Tibial nerve (tissue), 4 donors: Measurements from ENCODE around the gene THSD4.

ENCODE experiments used
- EP300 ChIP-seq, 2 donors: sonication (generic); formaldehyde crosslinking; IDR thresholded peaks; one replicate each; pipeline ENCODE4 v1.6.1; 2017; ENCODE audit warnings: antibody characterized with exemption in 2 of 2, mild to moderate bottlenecking in 1 of 2
- POLR2A ChIP-seq, 2 donors: fragments of 450-650 bp; IDR thresholded peaks; one replicate each; pipeline ENCODE4 v1.6.1; 2017; ENCODE audit warnings: antibody characterized with exemption in 2 of 2, mild to moderate bottlenecking in 2 of 2, moderate library complexity in 2 of 2
- TF ChIP-seq, protein P1 (sequence below), 5 experiments: fragments of 200-600 bp in 3 of 5; fragments of 450-650 bp in 2 of 5; sonication (generic) in 3 of 5; IDR thresholded peaks; one replicate each; pipeline ENCODE4 v1.5.1; 2016 to 2019; ENCODE audit warnings: antibody characterized with exemption in 5 of 5, mild to moderate bottlenecking in 3 of 5, moderate library complexity in 2 of 5

DNA sequence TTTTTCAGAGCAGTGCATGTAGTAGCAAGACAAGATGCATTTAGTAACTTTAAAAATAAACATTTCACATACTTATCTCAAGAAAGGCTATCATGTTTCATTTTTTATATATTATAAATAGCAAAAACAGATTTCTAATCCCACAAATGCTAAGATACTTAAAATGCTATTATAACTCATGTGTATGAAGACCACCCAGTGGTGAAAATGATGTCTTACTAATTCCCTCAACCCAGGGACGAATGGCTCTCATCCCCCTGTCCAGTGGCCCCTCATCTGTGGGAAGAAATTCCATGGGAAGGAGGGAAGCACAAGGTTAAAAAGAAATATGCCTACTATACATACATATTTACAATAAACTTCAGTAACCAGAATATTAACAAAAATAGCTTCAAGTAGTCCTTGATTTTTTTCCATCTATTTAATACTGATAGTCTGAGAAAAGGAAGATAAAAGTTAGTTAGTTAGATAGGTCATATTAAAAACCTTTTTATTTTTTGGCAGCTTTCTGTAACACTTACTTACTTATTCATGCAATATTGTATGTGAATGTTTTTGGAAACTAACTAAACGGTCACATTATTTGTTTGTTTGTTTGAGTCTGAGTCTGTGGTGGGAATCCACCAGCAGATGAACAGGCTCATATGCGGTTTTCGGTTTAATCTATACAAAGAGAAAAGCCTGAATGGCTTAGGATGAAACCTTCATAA, 709.9 kb downstream of the THSD4 start:
- TF ChIP-seq, protein P1, sequence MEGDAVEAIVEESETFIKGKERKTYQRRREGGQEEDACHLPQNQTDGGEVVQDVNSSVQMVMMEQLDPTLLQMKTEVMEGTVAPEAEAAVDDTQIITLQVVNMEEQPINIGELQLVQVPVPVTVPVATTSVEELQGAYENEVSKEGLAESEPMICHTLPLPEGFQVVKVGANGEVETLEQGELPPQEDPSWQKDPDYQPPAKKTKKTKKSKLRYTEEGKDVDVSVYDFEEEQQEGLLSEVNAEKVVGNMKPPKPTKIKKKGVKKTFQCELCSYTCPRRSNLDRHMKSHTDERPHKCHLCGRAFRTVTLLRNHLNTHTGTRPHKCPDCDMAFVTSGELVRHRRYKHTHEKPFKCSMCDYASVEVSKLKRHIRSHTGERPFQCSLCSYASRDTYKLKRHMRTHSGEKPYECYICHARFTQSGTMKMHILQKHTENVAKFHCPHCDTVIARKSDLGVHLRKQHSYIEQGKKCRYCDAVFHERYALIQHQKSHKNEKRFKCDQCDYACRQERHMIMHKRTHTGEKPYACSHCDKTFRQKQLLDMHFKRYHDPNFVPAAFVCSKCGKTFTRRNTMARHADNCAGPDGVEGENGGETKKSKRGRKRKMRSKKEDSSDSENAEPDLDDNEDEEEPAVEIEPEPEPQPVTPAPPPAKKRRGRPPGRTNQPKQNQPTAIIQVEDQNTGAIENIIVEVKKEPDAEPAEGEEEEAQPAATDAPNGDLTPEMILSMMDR (IDR thresholded peaks at IDR 0.05) = no peak
- TF ChIP-seq POLR2A (IDR thresholded peaks at IDR 0.05) (no peak), EP300 (IDR thresholded peaks at IDR 0.05) (no peak)
